Measurements from ENCODE around the gene DCAF5.
A peak's percentile ranks its signal among the peaks of the same experiment; 100 is the strongest.

Gene DCAF5

GRCh38 chr14:69151458-69152180, 1.3 kb downstream of the DCAF5 start:
- TF ChIP-seq REST (IDR thresholded peaks at IDR 0.05; ENCODE audit: insufficient replicate concordance, low read depth) (no peak), POLR2AphosphoS5 (IDR thresholded peaks at IDR 0.05; ENCODE audit: low read depth) (no peak), SPI1 (IDR thresholded peaks at IDR 0.05; ENCODE audit: borderline replicate concordance, low read depth) (no peak), GABPA (IDR thresholded peaks at IDR 0.05; ENCODE audit: low read depth) (no peak), CTCF (IDR thresholded peaks at IDR 0.05; ENCODE audit: insufficient read depth, low read length) (no peak)
- H3K27me3 ChIP-seq (ENCODE audit: insufficient read depth, poor library complexity, severe bottlenecking) = no peaks in the 10 kb centered on the region
- peak; percentile 36 to 61 for DNase-seq (ENCODE audit: low read depth in 1 of 2, low spot score in 1 of 2)
- peak overlapping the region; percentile 88 for H3K27ac ChIP-seq (replicated peaks)
- peak overlapping the region; percentile 67 for H3K4me3 ChIP-seq (replicated peaks; ENCODE audit: insufficient read depth, low read length)

- Histone ChIP-seq H3K27me3 (ENCODE audit: insufficient read depth, poor library complexity, severe bottlenecking) (no peaks in the 10 kb centered on the region), H3K27ac (replicated peaks) (no peak overlapping the region), H3K4me3 (replicated peaks; ENCODE audit: insufficient read depth, low read length) (no peak overlapping the region)
- DNase-seq (ENCODE audit: low read depth in 1 of 2, low spot score in 1 of 2) = no peak
- no peak for TF ChIP-seq REST (IDR thresholded peaks at IDR 0.05; ENCODE audit: insufficient replicate concordance, low read depth)
- TF ChIP-seq GABPA (IDR thresholded peaks at IDR 0.05; ENCODE audit: low read depth) = no peak
- no peak for TF ChIP-seq SPI1 (IDR thresholded peaks at IDR 0.05; ENCODE audit: borderline replicate concordance, low read depth)
- no peak for TF ChIP-seq CTCF (IDR thresholded peaks at IDR 0.05; ENCODE audit: insufficient read depth, low read length)
- no peak for TF ChIP-seq POLR2AphosphoS5 (IDR thresholded peaks at IDR 0.05; ENCODE audit: low read depth)
These were observed 3.3 kb downstream of the DCAF5 start for GRCh38 chr14:69149461-69150244.

DNA sequence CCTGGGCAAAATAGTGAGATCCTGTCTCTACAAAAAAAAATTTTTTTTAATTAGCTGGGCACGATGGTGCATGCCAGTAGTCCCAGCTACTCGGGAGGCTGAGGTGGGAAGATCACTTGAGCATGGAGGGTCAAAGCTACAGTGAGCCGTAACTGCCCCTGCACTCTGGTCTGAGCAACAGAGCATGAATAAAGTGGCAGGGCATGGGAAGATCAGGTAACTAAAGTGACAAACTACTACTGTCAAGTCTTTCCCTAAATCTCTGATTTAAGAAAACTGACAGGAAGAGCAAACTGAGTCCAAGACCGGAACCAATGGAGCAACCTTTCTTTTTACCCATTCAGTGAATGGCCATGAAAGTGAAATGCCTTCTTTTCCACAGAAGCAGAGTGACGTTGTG, 10.8 kb downstream of the DCAF5 start:
- TF ChIP-seq GABPA (IDR thresholded peaks at IDR 0.05; ENCODE audit: low read depth) = no peak
- no peak overlapping the region for H3K4me3 ChIP-seq (replicated peaks; ENCODE audit: insufficient read depth, low read length)
- DNase-seq (ENCODE audit: low read depth in 1 of 2, low spot score in 1 of 2) = no peak
- H3K27me3 ChIP-seq (ENCODE audit: insufficient read depth, poor library complexity, severe bottlenecking) = no peaks in the 10 kb centered on the region
- H3K27ac ChIP-seq (replicated peaks) = no peak overlapping the region

- TF ChIP-seq CTCF (IDR thresholded peaks at IDR 0.05; ENCODE audit: insufficient read depth, low read length) = no peak
- TF ChIP-seq REST (IDR thresholded peaks at IDR 0.05; ENCODE audit: insufficient replicate concordance, low read depth) = no peak
- TF ChIP-seq SPI1 (IDR thresholded peaks at IDR 0.05; ENCODE audit: borderline replicate concordance, low read depth) = no peak
- TF ChIP-seq POLR2AphosphoS5 (IDR thresholded peaks at IDR 0.05; ENCODE audit: low read depth) = no peak
- TF ChIP-seq GABPA (IDR thresholded peaks at IDR 0.05; ENCODE audit: low read depth) = no peak
- Histone ChIP-seq H3K4me3 (replicated peaks; ENCODE audit: insufficient read depth, low read length) (no peak overlapping the region), H3K27ac (replicated peaks) (no peak overlapping the region), H3K27me3 (ENCODE audit: insufficient read depth, poor library complexity, severe bottlenecking) (no peaks in the 10 kb centered on the region)
- no peak for DNase-seq (ENCODE audit: low read depth in 1 of 2, low spot score in 1 of 2)
These were observed 11.4 kb downstream of the DCAF5 start for GRCh38 chr14:69141550-69141949.

All from HL-60 (cell line).